Type B pancreatic cell (in vitro differentiated cells): ENCODE results near the gene POLN. TPM values are rescaled to one million over a fixed set of nuclear protein-coding genes. Genes with fewer than 3 reads are reported as not detected.

Experiments used
- DNase-seq: peaks from one replicate; pipeline ENCODE4 v3.0.0; 2021; ENCODE audit warnings: mixed read lengths; ENCODE audit not compliant: unreplicated experiment; ENCODE audit errors: extremely low spot score
- H3K27ac Mint-ChIP-seq: 2 replicates; pipeline ENCODE4 v1.8.0; 2021; ENCODE audit warnings: mild to moderate bottlenecking, mixed read lengths
- H3K27me3 Mint-ChIP-seq: 2 replicates; pipeline ENCODE4 v1.8.0; 2021; ENCODE audit warnings: mixed read lengths
- H3K36me3 Mint-ChIP-seq: 2 replicates; pipeline ENCODE4 v1.8.0; 2021; ENCODE audit warnings: mixed read lengths
- H3K4me1 Mint-ChIP-seq: one replicate; pipeline ENCODE4 v1.8.0; 2021; ENCODE audit warnings: mixed read lengths; ENCODE audit not compliant: unreplicated experiment
- H3K4me3 Mint-ChIP-seq: 2 replicates; pipeline ENCODE4 v1.8.0; 2021; ENCODE audit warnings: mild to moderate bottlenecking, mixed read lengths
- H3K9me3 Mint-ChIP-seq: 2 replicates; pipeline ENCODE4 v1.8.0; 2021; ENCODE audit warnings: mixed read lengths
- total RNA-seq: library from RNA; stranded (reverse); gene quantifications from 2 replicates; pipeline ENCODE4 v1.2.1, GENCODE V29; 2021; ENCODE audit warnings: low replicate concordance
- TF ChIP-seq, protein P1 (sequence below): fragments of 200-600 bp; sonication (generic); conservative IDR thresholded peaks from 2 replicates; pipeline ENCODE4 v1.5.0; 2021; ENCODE audit warnings: antibody characterized with exemption, mild to moderate bottlenecking

POLN gene
- total RNA-seq, 1 donor from 2014 or later, result 4.1 TPM

GRCh38 chr4:2259541-2260343 lies 17.8 kb upstream of the POLN start:
- Mint-ChIP-seq H3K4me1 (peaks cover 2% of the 10 kb centered on the region), H3K27ac (no peak overlapping the region), H3K36me3 (peaks cover 2% of the 10 kb centered on the region), H3K4me3 (peak overlapping the region; percentile 79), H3K27me3 (no peaks in the 10 kb centered on the region), H3K9me3 (no peaks in the 10 kb centered on the region)
- TF ChIP-seq, protein P1, sequence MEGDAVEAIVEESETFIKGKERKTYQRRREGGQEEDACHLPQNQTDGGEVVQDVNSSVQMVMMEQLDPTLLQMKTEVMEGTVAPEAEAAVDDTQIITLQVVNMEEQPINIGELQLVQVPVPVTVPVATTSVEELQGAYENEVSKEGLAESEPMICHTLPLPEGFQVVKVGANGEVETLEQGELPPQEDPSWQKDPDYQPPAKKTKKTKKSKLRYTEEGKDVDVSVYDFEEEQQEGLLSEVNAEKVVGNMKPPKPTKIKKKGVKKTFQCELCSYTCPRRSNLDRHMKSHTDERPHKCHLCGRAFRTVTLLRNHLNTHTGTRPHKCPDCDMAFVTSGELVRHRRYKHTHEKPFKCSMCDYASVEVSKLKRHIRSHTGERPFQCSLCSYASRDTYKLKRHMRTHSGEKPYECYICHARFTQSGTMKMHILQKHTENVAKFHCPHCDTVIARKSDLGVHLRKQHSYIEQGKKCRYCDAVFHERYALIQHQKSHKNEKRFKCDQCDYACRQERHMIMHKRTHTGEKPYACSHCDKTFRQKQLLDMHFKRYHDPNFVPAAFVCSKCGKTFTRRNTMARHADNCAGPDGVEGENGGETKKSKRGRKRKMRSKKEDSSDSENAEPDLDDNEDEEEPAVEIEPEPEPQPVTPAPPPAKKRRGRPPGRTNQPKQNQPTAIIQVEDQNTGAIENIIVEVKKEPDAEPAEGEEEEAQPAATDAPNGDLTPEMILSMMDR, result no peak
- peak; percentile 66 for DNase-seq

DNA sequence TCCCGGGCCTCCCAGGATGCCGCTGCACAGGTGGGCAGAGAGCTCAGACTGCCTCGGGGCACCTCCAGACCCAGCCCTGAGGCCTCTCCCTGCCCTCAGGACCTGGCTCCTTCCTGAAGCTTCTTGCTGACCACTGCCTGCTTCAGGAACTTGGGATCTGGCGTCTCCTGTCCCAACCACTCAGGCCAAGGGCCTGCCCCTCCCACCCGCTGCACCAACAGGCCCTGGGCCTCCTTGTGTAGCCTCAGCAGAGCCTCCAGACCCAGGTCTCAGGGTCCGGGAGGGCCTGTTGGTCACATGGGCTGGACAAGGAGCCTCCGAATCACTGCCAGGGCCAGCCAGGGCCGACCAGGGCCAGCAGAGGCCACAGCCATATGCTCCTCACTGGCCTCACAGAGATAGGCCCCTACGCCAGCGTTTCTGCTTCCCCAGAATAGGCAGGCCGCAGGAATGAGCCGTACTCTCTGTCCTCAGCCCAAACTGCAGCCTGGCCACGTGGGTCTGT lies 17.2 kb upstream of the POLN start:
- H3K27ac Mint-ChIP-seq, result no peak overlapping the region
- TF ChIP-seq, protein P1, result no peak
- peaks cover 5% of the 10 kb centered on the region for H3K36me3 Mint-ChIP-seq
- no peak for DNase-seq
- peak overlapping the region; percentile 39 for H3K4me3 Mint-ChIP-seq
- H3K27me3 Mint-ChIP-seq, result no peaks in the 10 kb centered on the region
- H3K4me1 Mint-ChIP-seq, result peaks cover 6% of the 10 kb centered on the region
- no peaks in the 10 kb centered on the region for H3K9me3 Mint-ChIP-seq

- TF ChIP-seq, protein P1, result no peak
- Mint-ChIP-seq H3K27ac (no peak overlapping the region), H3K4me3 (no peak overlapping the region), H3K27me3 (no peaks in the 10 kb centered on the region), H3K36me3 (peaks cover 5% of the 10 kb centered on the region), H3K9me3 (no peaks in the 10 kb centered on the region), H3K4me1 (peaks cover 6% of the 10 kb centered on the region)
- DNase-seq, result peak; percentile 67
These were observed 16.4 kb upstream of the POLN start for GRCh38 chr4:2258091-2259035.

DNA sequence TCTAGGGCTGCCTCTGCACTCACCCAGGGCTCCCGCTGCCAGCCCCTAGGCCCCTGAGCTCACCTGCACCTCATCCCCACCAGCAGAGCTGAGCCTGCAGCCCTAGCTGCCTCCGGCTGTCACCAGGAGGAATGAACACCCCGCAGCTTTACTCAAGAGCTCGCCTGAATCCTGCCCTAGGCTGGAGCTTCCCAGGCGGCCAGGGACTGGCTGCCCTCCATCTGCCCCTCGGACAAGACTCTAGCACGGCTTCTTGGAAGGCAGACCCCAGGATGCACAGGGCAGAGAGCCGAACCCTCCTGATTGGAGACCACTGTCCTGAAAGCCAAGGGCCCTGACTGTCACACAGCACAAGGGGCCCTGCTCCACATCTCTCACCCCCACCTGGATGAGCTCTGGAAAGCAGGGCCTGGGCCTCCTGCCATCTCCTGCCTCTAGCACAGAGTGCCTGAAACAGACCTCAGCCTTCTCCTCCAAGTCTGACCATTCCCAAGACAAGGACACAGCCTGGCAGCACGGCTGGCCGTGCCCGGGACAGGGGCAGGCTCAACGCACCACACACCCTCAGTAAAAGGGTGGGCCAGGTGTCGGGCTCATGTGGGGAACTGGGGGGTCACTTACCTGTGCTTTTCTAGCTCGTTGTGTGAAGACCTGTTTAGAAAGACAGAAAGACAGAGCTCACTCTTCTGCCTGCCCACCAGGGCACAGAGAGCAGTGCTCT lies 15.6 kb upstream of the POLN start:
- no peak for DNase-seq
- H3K36me3 Mint-ChIP-seq, result peaks cover 9% of the 10 kb centered on the region
- H3K4me1 Mint-ChIP-seq, result peaks cover 6% of the 10 kb centered on the region
- TF ChIP-seq, protein P1, result no peak
- no peak overlapping the region for H3K4me3 Mint-ChIP-seq
- no peaks in the 10 kb centered on the region for H3K9me3 Mint-ChIP-seq
- no peaks in the 10 kb centered on the region for H3K27me3 Mint-ChIP-seq
- H3K27ac Mint-ChIP-seq, result no peak overlapping the region

DNA sequence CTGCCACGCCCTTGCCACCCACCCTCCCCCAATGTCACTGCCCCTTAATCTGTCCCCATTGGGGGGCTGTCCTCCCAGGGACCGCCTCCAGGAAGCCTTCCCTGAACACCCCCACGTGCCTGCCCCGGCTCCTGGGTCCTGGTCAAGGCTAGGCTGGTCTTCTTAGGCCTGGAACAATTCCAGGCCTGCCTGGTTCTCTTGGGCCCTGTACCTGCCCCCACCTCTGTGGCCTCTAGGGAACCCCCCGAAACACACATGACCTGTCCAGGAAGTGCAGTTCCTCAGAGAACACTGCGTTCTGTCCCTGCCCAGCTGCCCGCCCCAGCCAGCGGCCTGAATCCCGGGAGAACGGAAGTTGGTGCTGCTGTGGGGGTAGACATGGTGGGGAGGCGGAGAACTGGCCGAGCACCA lies 14.9 kb upstream of the POLN start:
- peaks cover 9% of the 10 kb centered on the region for H3K36me3 Mint-ChIP-seq
- no peak overlapping the region for H3K4me3 Mint-ChIP-seq
- DNase-seq, result no peak
- peaks cover 6% of the 10 kb centered on the region for H3K4me1 Mint-ChIP-seq
- H3K9me3 Mint-ChIP-seq, result no peaks in the 10 kb centered on the region
- TF ChIP-seq, protein P1, result no peak
- no peaks in the 10 kb centered on the region for H3K27me3 Mint-ChIP-seq
- no peak overlapping the region for H3K27ac Mint-ChIP-seq
